Effector memory CD4-positive, alpha-beta T cell (primary cell): Measurements from ENCODE around the gene PRH1.

Source experiments
- DNase-seq, 3 donors: peaks; one replicate each; pipeline ENCODE4 v3.0.0-alpha.2; 2020
- H3K27ac ChIP-seq: 2 replicates; pipeline ENCODE4 v1.7.0; 2013; ENCODE audit warnings: mild to moderate bottlenecking, low read length, moderate library complexity; ENCODE audit not compliant: insufficient read depth, poor library complexity, severe bottlenecking
- H3K27me3 ChIP-seq: replicated peaks from 2 replicates; pipeline ENCODE4 v1.7.0; 2013; ENCODE audit warnings: mild to moderate bottlenecking, low read length; ENCODE audit not compliant: insufficient read depth, control insufficient read depth, poor library complexity, severe bottlenecking
- H3K36me3 ChIP-seq: 2 replicates; pipeline ENCODE4 v1.7.0; 2013; ENCODE audit warnings: mild to moderate bottlenecking, low read length, moderate library complexity; ENCODE audit not compliant: control insufficient read depth, insufficient read depth
- H3K4me1 ChIP-seq: 2 replicates; pipeline ENCODE4 v1.7.0; 2013; ENCODE audit warnings: low read length, mild to moderate bottlenecking; ENCODE audit not compliant: control insufficient read depth, insufficient read depth, poor library complexity, severe bottlenecking
- H3K4me3 ChIP-seq: 2 replicates; pipeline ENCODE4 v1.7.0; 2013; ENCODE audit warnings: low read length, low read depth, mild to moderate bottlenecking; ENCODE audit not compliant: insufficient read depth, poor library complexity, severe bottlenecking
- H3K9me3 ChIP-seq: 2 replicates; pipeline ENCODE4 v1.7.0; 2013; ENCODE audit warnings: mild to moderate bottlenecking, low read length, moderate library complexity; ENCODE audit not compliant: control insufficient read depth
- total RNA-seq, 3 donors: gene quantifications; one replicate each; lab custom pipeline; 2026; lab: John Stamatoyannopoulos, UW

The PRH1 gene
- 2.7 to 3.6 (median 2.7) reads per million in 3 donors for total RNA-seq

DNA sequence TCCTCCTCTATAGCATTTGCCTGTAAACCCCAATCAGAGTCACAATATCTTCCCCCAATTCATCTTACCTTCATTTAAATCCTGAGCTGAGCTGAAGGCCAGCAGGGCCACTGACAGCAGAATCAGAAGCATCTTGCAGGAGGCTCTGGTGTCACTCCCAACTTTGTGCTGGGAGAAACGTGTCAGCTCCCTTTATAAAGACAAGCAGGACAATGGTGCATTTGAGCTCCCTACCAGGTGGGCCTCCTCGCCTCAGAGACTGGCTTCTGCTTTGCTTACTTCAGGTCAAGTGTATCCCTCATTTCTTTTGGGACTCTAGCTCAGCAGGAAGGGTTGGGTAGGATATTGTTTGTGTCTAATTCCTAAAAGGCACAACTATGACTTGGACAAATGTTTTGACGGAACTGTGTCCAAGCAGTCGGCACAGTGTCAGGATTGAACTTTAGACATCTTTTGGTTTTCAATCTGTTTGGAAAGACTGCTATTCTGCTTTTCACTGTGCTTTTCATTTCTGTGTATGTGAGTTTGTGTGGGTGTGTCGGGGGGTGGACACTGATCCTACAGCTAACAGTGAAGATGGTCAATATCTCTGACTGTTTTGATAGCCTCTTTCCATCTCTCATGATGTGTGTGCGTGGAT, at the start of gene PRH1:
Gene PRH1, minus strand, starts transcription at position 170 of the 640 bp plus-strand sequence. Its CDS starts 38 bp downstream, at position 132.
- DNase-seq = no peak
- Histone ChIP-seq H3K4me3 (no peak within 1 kb of the TSS), H3K9me3 (no peaks in the 10 kb centered on the region), H3K36me3 (no peaks in the 10 kb centered on the region), H3K4me1 (no peaks in the 10 kb centered on the region), H3K27ac (no peak within 1 kb of the TSS), H3K27me3 (no peaks in the 10 kb centered on the region)

GRCh38 chr12:10928746-10929286, 44.8 kb upstream of the PRH1 start, which contains the start of gene PRH2:
Gene PRH2, plus strand, starts transcription at chr12:10929236. Its CDS starts 38 bp downstream, at chr12:10929274.
- Histone ChIP-seq H3K9me3 (no peaks in the 10 kb centered on the region), H3K4me1 (no peaks in the 10 kb centered on the region), H3K36me3 (no peaks in the 10 kb centered on the region), H3K4me3 (no peak within 1 kb of the TSS), H3K27ac (no peak within 1 kb of the TSS), H3K27me3 (no peaks in the 10 kb centered on the region)
- DNase-seq = no peak

DNA sequence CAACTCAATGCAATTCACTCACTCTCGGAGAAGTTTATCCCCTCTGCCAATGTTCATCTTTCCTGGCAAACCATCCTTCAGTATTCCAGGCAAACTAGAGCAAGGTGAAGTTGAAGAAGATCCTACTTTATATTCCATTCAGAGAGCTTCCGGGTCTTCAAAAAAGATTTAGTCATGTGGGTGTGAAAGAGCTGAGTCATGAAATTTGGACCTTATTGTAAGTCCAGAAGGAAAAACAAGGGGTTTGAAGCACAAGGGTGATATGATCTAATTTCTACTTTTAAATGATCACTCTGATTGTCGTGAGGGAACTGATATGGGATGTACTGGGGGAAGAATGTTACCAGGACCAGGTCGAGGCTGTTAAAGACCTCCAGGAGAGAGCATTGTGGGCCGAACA, 42.2 kb upstream of the PRH1 start:
- H3K27ac ChIP-seq = no peak overlapping the region
- no peak for DNase-seq
- no peaks in the 10 kb centered on the region for H3K4me1 ChIP-seq
- H3K27me3 ChIP-seq = no peaks in the 10 kb centered on the region
- H3K36me3 ChIP-seq = no peaks in the 10 kb centered on the region
- H3K9me3 ChIP-seq = no peaks in the 10 kb centered on the region
- H3K4me3 ChIP-seq = no peak overlapping the region

GRCh38 chr12:10919809-10920208, 35.8 kb upstream of the PRH1 start:
- Histone ChIP-seq H3K9me3 (no peaks in the 10 kb centered on the region), H3K36me3 (no peaks in the 10 kb centered on the region), H3K4me3 (no peak overlapping the region), H3K27ac (no peak overlapping the region), H3K27me3 (no peaks in the 10 kb centered on the region), H3K4me1 (no peaks in the 10 kb centered on the region)
- no peak for DNase-seq

DNA sequence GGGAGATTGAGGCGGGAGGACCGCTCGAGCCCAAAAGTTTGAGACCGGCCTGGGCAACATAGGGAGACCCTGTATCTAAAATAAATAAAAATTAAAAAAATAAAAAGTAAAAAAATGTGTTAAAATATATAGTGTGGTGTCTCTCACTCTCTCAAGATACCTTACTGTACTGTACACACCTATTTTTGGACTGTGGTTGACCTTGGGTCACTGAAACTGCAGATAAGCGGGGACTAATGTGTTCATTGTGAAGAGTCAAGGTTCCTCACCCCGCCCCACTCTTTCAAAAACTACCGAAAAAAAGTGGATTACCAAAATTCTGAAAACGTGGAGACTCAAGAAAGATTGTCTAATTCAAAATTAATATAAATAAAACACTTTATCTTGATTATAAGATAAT, 26.3 kb upstream of the PRH1 start:
- no peak for DNase-seq
- Histone ChIP-seq H3K9me3 (no peaks in the 10 kb centered on the region), H3K27ac (no peak overlapping the region), H3K4me1 (no peaks in the 10 kb centered on the region), H3K27me3 (no peaks in the 10 kb centered on the region), H3K4me3 (no peak overlapping the region), H3K36me3 (no peaks in the 10 kb centered on the region)

DNA sequence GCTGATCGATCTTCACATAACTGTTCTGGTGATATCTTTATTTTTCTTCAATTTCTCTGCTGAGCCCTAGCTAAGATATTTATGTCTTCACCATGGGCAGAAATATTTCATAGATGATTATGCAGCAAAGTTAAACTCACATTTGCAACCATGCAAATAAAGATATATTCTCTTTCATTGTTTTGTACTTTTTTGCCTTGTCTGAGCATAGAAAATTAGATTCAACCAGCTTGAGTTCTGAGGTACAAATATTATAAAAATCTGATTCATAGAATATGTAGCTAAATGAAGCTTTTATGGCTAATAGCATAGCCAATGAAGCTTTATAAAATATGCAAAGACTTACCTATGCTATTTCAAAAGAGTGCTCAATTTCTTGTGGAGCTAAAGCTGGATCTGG, 25.4 kb upstream of the PRH1 start, which contains the start of gene TAS2R13:
Gene TAS2R13, minus strand, starts transcription at position 101 of the 400 bp plus-strand sequence. CDS start 264 bp downstream, outside the sequence.
- no peaks in the 10 kb centered on the region for H3K4me1 ChIP-seq
- H3K27ac ChIP-seq = no peak within 1 kb of the TSS
- no peak for DNase-seq
- no peak within 1 kb of the TSS for H3K4me3 ChIP-seq
- no peaks in the 10 kb centered on the region for H3K27me3 ChIP-seq
- peaks cover 8% of the 10 kb centered on the region for H3K9me3 ChIP-seq
- no peaks in the 10 kb centered on the region for H3K36me3 ChIP-seq

DNA sequence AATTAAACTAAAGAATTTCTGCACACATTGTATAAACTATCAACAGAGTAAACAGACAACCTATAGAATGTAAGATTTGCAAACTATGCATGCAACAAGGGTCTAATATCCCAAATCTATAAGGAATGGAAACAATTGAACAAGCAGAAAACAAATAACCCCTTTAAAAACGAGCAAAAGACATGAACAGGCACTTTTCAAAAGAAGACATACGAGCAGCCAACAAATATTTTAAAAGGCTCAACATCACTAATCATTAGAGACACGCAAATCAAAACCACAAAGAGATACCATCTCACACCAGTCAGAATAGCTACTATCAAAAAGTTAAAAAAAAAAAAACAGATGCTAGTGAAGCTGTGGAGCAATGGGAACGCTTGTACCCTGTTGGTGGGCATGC, 20.6 kb upstream of the PRH1 start:
- H3K36me3 ChIP-seq = no peaks in the 10 kb centered on the region
- no peaks in the 10 kb centered on the region for H3K27me3 ChIP-seq
- no peak overlapping the region for H3K27ac ChIP-seq
- no peak overlapping the region for H3K4me3 ChIP-seq
- no peak for DNase-seq
- no peaks in the 10 kb centered on the region for H3K4me1 ChIP-seq
- H3K9me3 ChIP-seq = peaks cover 11% of the 10 kb centered on the region

DNA sequence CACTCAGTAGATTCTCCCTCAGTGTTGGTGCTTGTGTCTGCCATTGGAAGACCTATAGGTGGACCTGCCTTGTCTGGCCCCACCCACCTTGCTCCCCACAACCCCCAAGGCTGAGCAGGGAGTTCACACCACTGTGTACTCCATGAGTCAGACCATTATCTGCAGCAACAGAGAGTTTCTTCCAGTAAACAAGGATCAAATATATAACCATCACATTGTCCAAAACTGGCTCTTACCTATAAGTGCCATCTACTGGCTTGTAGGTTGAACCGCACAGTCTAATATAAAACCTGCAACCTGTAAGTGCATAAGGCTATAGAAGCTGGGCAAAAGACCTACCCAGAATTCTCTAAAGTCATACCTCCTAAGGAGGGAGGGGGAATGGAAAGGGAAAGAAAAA, 17.4 kb upstream of the PRH1 start:
- no peak for DNase-seq
- Histone ChIP-seq H3K9me3 (peaks cover 11% of the 10 kb centered on the region), H3K36me3 (no peaks in the 10 kb centered on the region)

GRCh38 chr12:10900972-10901371, 16.9 kb upstream of the PRH1 start:
- Histone ChIP-seq H3K4me3 (no peak overlapping the region), H3K27ac (no peak overlapping the region), H3K9me3 (peaks cover 11% of the 10 kb centered on the region), H3K4me1 (no peaks in the 10 kb centered on the region), H3K27me3 (no peaks in the 10 kb centered on the region), H3K36me3 (no peaks in the 10 kb centered on the region)
- no peak for DNase-seq

More for the DNA sequence above, 17.4 kb upstream of the PRH1 start:
- no peak overlapping the region for H3K27ac ChIP-seq
- no peaks in the 10 kb centered on the region for H3K27me3 ChIP-seq
- no peak overlapping the region for H3K4me3 ChIP-seq
- H3K4me1 ChIP-seq = no peaks in the 10 kb centered on the region

- H3K4me3 ChIP-seq = no peak overlapping the region
- H3K36me3 ChIP-seq = no peaks in the 10 kb centered on the region
- no peak overlapping the region for H3K27ac ChIP-seq
- H3K27me3 ChIP-seq = no peaks in the 10 kb centered on the region
- H3K4me1 ChIP-seq = no peaks in the 10 kb centered on the region
- DNase-seq = no peak
- peaks cover 11% of the 10 kb centered on the region for H3K9me3 ChIP-seq
Measured at GRCh38 chr12:10900530-10900929, 16.5 kb upstream of the PRH1 start.
